Measurements from ENCODE around the gene PPP1CB. TPM values are rescaled to one million over a fixed set of nuclear protein-coding genes. Genes with fewer than 3 reads are reported as not detected.

Gene PPP1CB
- polyA plus RNA-seq, 3 donors: 149 to 159 (median 154) TPM

DNA sequence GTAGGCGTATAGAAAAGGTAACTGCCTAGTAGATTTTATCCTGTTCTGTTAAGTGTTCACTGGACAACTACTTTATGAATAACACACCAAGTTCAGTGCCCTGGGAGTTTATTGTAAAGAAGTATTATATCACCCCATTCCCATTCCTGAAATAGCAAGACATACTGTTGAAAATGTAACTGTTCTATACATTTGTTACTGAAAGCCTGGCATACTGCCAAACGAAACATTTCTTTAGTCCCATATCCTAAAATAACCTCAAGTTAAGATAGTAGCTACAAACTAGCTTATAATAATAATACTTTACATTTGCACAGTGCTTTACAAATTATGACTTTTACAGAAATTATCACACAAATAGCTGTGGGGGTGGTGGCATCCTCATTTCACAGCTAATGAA lies 84.2 kb downstream of the PPP1CB start:
- DNase-seq: no peak

DNA sequence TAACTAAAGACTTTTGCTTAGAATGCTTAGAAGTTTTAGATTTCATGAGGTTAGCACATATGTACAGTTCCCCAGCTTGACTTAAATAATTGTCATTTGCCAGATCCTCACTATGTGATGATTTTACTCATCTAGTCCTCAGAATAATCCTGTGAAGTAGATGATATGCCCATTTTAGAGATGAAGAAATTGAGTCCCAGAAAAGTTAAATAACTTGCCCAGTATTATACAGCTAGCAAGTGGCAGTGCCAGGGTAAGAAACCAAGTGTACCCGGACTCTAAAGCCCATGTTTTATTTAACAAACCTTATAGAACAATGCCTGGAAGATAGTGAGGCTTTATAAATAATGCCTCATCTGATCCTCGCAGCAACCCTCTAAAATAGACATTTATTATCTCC lies 87.3 kb downstream of the PPP1CB start:
- DNase-seq: no peak

DNA sequence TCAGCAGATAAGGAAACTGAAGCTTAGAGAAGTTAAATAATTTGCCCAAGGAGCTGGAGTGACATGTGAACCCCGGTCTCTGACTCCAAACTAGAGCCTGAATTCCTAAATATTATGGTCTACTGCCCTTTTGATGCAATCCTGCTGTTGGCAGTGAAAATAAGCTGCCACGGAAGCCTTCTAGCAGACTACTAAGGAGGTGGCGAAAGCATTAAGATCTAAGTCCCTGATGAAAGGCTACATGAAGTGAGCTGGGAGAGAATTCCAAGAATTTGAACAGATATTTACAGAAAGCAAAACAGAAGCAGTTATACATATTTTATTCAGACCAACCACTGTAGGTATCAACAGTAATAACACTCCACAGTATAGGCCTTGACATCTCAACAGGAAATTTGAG lies 90.4 kb downstream of the PPP1CB start:
- DNase-seq: peak; percentile 9

Other genes with a start within 250 kb of the PPP1CB start
- gene SPDYA, start 59.0 kb downstream of the PPP1CB start, polyA plus RNA-seq (ENCODE audit: insufficient read length in 3 of 3): 1 to 10 TPM in 2 of 3 donors, under 1 TPM in 1; 0.81 to 3.7 (median 3.1) TPM
- gene TRMT61B, start 118.5 kb downstream of the PPP1CB start, polyA plus RNA-seq (ENCODE audit: insufficient read length in 3 of 3): 10 to 100 TPM; 18.8 to 27.4 (median 23.5) TPM
- gene WDR43, start 142.8 kb downstream of the PPP1CB start, polyA plus RNA-seq (ENCODE audit: insufficient read length in 3 of 3): 10 to 100 TPM; 47.4 to 56.7 (median 48.6) TPM
- 1 to 10 TPM in 2 of 3 donors, under 1 TPM in 1; 0.83 to 1.7 (median 1.5) TPM for gene TOGARAM2, start 229.5 kb downstream of the PPP1CB start, polyA plus RNA-seq (ENCODE audit: insufficient read length in 3 of 3)

Data from renal pelvis (tissue), 4 donors.